ENCODE results near the gene DAAM2.

Gene DAAM2

GRCh38 chr6:39942903-39943580 is 150.9 kb downstream of the DAAM2 start:
- DNase-seq (ENCODE audit: low spot score), result no peak
- no peak for TF ChIP-seq CTCF (IDR thresholded peaks at IDR 0.05; ENCODE audit: extremely low read depth, insufficient read depth, missing control alignments)
- in situ Hi-C loops (cut with MboI; ENCODE audit: low pct_unique_long_range_greater_than_20kb, low sequenced_read_pairs, unreplicated experiment), result no loop called here

DNA sequence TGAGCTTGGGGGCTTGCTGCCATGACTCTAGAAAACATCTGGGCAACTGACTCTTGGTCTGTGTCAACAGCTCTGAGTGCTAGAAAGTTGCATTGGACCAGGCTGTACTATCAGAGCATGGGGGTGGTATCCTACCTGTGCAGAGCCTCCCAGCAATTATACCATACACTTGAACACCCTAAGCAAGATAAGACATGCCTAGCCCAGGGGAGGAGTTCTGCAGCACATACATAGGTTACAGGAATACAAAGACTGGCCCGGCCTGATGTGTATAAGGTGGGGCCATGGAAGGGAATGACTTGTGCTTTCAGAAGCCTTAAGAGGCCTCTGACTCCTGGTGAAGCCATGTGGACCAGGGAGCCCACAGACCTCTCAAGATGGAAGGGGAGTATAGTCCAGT is 153.4 kb downstream of the DAAM2 start:
- in situ Hi-C loops (cut with MboI; ENCODE audit: low pct_unique_long_range_greater_than_20kb, low sequenced_read_pairs, unreplicated experiment), result no loop called here
- no peak for DNase-seq (ENCODE audit: low spot score)
- no peak for TF ChIP-seq CTCF (IDR thresholded peaks at IDR 0.05; ENCODE audit: extremely low read depth, insufficient read depth, missing control alignments)

- DNase-seq (ENCODE audit: low spot score), result no peak
- in situ Hi-C loops (cut with MboI; ENCODE audit: low pct_unique_long_range_greater_than_20kb, low sequenced_read_pairs, unreplicated experiment), result no loop called here
Observed at GRCh38 chr6:39947611-39948068, 155.5 kb downstream of the DAAM2 start.

GRCh38 chr6:39948199-39948791 is 156.1 kb downstream of the DAAM2 start:
- in situ Hi-C loops (cut with MboI; ENCODE audit: low pct_unique_long_range_greater_than_20kb, low sequenced_read_pairs, unreplicated experiment), result no loop called here
- no peak for DNase-seq (ENCODE audit: low spot score)
- TF ChIP-seq CTCF (IDR thresholded peaks at IDR 0.05; ENCODE audit: extremely low read depth, insufficient read depth, missing control alignments), result no peak

More at GRCh38 chr6:39947611-39948068, 155.5 kb downstream of the DAAM2 start:
- TF ChIP-seq CTCF (IDR thresholded peaks at IDR 0.05; ENCODE audit: extremely low read depth, insufficient read depth, missing control alignments), result no peak

DNA sequence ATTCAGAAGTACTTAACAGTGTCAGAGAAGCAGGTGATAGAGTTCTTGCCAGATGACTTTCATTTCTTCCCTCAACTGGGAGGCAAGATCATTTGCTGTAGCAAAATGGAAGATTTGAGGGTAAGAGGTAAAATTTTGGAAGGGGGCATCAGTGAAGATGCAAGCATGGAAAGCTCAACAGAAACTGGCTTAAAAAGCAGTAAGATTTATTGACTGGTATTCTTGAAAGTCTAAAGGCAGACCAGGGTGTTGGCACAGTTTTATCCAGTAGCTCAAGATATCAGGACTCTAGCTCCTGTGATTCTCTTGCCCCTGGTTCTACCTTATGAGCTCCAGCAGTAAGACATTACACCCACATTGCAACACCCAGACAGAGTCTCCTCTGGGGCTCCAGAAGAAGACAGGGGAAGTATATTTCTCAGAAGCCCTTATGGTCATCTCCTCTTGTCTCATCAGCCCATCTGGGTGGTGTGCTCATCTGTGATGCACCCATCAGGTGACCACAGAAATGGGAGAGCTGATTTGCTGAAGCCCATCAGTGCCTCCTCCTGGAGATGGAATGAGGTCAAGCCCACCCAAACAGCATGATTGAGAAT is 158.0 kb downstream of the DAAM2 start:
- in situ Hi-C loops (cut with MboI; ENCODE audit: low pct_unique_long_range_greater_than_20kb, low sequenced_read_pairs, unreplicated experiment), result no loop called here
- DNase-seq (ENCODE audit: low spot score), result no peak
- TF ChIP-seq CTCF (IDR thresholded peaks at IDR 0.05; ENCODE audit: extremely low read depth, insufficient read depth, missing control alignments), result no peak

DNA sequence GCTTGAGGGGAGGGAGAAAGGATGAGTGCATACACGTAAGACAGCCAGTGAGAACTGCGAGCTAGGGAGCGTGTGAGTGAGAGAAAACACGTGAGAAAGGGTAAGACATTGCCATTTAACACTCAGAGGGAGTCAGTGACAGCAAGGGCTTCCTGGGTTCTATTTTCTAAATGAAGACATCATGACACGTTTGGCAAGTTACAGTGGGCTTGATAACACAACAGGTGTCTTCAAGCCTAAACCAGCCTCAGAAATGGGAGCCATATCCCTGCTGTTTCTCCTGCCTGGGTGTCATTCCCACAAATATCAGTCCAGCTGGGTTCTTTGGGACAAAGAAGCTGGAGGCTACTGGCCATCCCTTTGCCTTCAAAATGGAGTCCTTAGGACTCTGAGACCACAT is 159.0 kb downstream of the DAAM2 start:
- TF ChIP-seq CTCF (IDR thresholded peaks at IDR 0.05; ENCODE audit: extremely low read depth, insufficient read depth, missing control alignments), result no peak
- in situ Hi-C loops (cut with MboI; ENCODE audit: low pct_unique_long_range_greater_than_20kb, low sequenced_read_pairs, unreplicated experiment), result no loop called here
- DNase-seq (ENCODE audit: low spot score), result no peak
